ENCODE data around the gene NAGPA. TPM values are rescaled to one million over a fixed set of nuclear protein-coding genes. Genes with fewer than 3 reads are reported as not detected.
A peak's percentile ranks its signal among the peaks of the same experiment; 100 is the strongest.

Gene NAGPA
- total RNA-seq, 1 donor from 2014 or later, result 11.6 TPM

- H3K9me3 Mint-ChIP-seq, result no peaks in the 10 kb centered on the region
- intact Hi-C loops (cut with micrococcal nuclease), result loop anchor here (1.0 to 5.0 kb wide), 2 partner anchors 74 to 185 kb away; partner anchors contain the start of genes GLYR1, SEC14L5 and UBN1
- DNase-seq (ENCODE audit: low spot score), result no peak
- peaks cover 15% of the 10 kb centered on the region for H3K4me1 Mint-ChIP-seq (ENCODE audit: low read depth)
- no peak overlapping the region for H3K27ac Mint-ChIP-seq
- peak overlapping the region; percentile 85 for H3K4me3 Mint-ChIP-seq
- no peaks in the 10 kb centered on the region for H3K36me3 Mint-ChIP-seq (ENCODE audit: low read depth)
- no peaks in the 10 kb centered on the region for H3K27me3 Mint-ChIP-seq (ENCODE audit: insufficient read depth)
Measured at GRCh38 chr16:5032748-5033167, 977 bp downstream of the NAGPA start.

GRCh38 chr16:5031601-5032000 lies 2.1 kb downstream of the NAGPA start:
- no peaks in the 10 kb centered on the region for H3K36me3 Mint-ChIP-seq (ENCODE audit: low read depth)
- H3K4me3 Mint-ChIP-seq, result peak overlapping the region; percentile 29
- intact Hi-C loops (cut with micrococcal nuclease), result loop anchor here (5.0 kb wide), 1 partner anchor 184 kb away; the partner anchor contains the start of genes GLYR1 and UBN1
- no peak for DNase-seq (ENCODE audit: low spot score)
- peaks cover 15% of the 10 kb centered on the region for H3K4me1 Mint-ChIP-seq (ENCODE audit: low read depth)
- no peak overlapping the region for H3K27ac Mint-ChIP-seq
- H3K27me3 Mint-ChIP-seq (ENCODE audit: insufficient read depth), result no peaks in the 10 kb centered on the region
- H3K9me3 Mint-ChIP-seq, result no peaks in the 10 kb centered on the region

GRCh38 chr16:5030251-5030870 lies 3.4 kb downstream of the NAGPA start:
- DNase-seq (ENCODE audit: low spot score), result no peak
- H3K27me3 Mint-ChIP-seq (ENCODE audit: insufficient read depth), result no peaks in the 10 kb centered on the region
- intact Hi-C loops (cut with micrococcal nuclease), result loop anchor here (5.0 kb wide), 1 partner anchor 183 kb away; the partner anchor contains the start of genes GLYR1 and UBN1

GRCh38 chr16:5028950-5029475 lies 4.7 kb downstream of the NAGPA start:
- no peaks in the 10 kb centered on the region for H3K27me3 Mint-ChIP-seq (ENCODE audit: insufficient read depth)
- intact Hi-C loops (cut with micrococcal nuclease), result no loop called here
- H3K4me1 Mint-ChIP-seq (ENCODE audit: low read depth), result peaks cover 9% of the 10 kb centered on the region
- no peak overlapping the region for H3K4me3 Mint-ChIP-seq
- no peaks in the 10 kb centered on the region for H3K36me3 Mint-ChIP-seq (ENCODE audit: low read depth)
- H3K27ac Mint-ChIP-seq, result no peak overlapping the region
- H3K9me3 Mint-ChIP-seq, result no peaks in the 10 kb centered on the region
- DNase-seq (ENCODE audit: low spot score), result no peak

More at GRCh38 chr16:5030251-5030870, 3.4 kb downstream of the NAGPA start:
- no peak overlapping the region for H3K4me3 Mint-ChIP-seq
- peaks cover 15% of the 10 kb centered on the region for H3K4me1 Mint-ChIP-seq (ENCODE audit: low read depth)
- H3K9me3 Mint-ChIP-seq, result no peaks in the 10 kb centered on the region
- H3K36me3 Mint-ChIP-seq (ENCODE audit: low read depth), result no peaks in the 10 kb centered on the region
- H3K27ac Mint-ChIP-seq, result no peak overlapping the region

GRCh38 chr16:5027575-5028235 lies 6.0 kb downstream of the NAGPA start:
- H3K4me3 Mint-ChIP-seq, result no peak overlapping the region
- no peak for DNase-seq (ENCODE audit: low spot score)
- no peaks in the 10 kb centered on the region for H3K36me3 Mint-ChIP-seq (ENCODE audit: low read depth)
- no peaks in the 10 kb centered on the region for H3K9me3 Mint-ChIP-seq
- peaks cover 2% of the 10 kb centered on the region for H3K4me1 Mint-ChIP-seq (ENCODE audit: low read depth)
- H3K27ac Mint-ChIP-seq, result no peak overlapping the region
- no peaks in the 10 kb centered on the region for H3K27me3 Mint-ChIP-seq (ENCODE audit: insufficient read depth)
- intact Hi-C loops (cut with micrococcal nuclease), result no loop called here

- Mint-ChIP-seq H3K9me3 (no peaks in the 10 kb centered on the region), H3K27me3 (ENCODE audit: insufficient read depth) (no peaks in the 10 kb centered on the region), H3K4me3 (no peak overlapping the region), H3K4me1 (ENCODE audit: low read depth) (no peaks in the 10 kb centered on the region), H3K36me3 (ENCODE audit: low read depth) (no peaks in the 10 kb centered on the region), H3K27ac (no peak overlapping the region)
- intact Hi-C loops (cut with micrococcal nuclease), result no loop called here
- DNase-seq (ENCODE audit: low spot score), result no peak
Measured at GRCh38 chr16:5027086-5027485, 6.6 kb downstream of the NAGPA start.

- Mint-ChIP-seq H3K36me3 (ENCODE audit: low read depth) (no peaks in the 10 kb centered on the region), H3K27ac (no peak overlapping the region), H3K4me1 (ENCODE audit: low read depth) (no peaks in the 10 kb centered on the region), H3K9me3 (no peaks in the 10 kb centered on the region), H3K27me3 (ENCODE audit: insufficient read depth) (no peaks in the 10 kb centered on the region), H3K4me3 (no peak overlapping the region)
- intact Hi-C loops (cut with micrococcal nuclease), result no loop called here
- no peak for DNase-seq (ENCODE audit: low spot score)
Measured at GRCh38 chr16:5026664-5027063, 7.1 kb downstream of the NAGPA start.

GRCh38 chr16:5025171-5025632 lies 8.5 kb downstream of the NAGPA start:
- H3K9me3 Mint-ChIP-seq, result no peaks in the 10 kb centered on the region
- no peak overlapping the region for H3K4me3 Mint-ChIP-seq
- H3K36me3 Mint-ChIP-seq (ENCODE audit: low read depth), result no peaks in the 10 kb centered on the region
- no peak for DNase-seq (ENCODE audit: low spot score)
- intact Hi-C loops (cut with micrococcal nuclease), result no loop called here
- H3K4me1 Mint-ChIP-seq (ENCODE audit: low read depth), result no peaks in the 10 kb centered on the region
- H3K27ac Mint-ChIP-seq, result no peak overlapping the region
- no peaks in the 10 kb centered on the region for H3K27me3 Mint-ChIP-seq (ENCODE audit: insufficient read depth)

GRCh38 chr16:5024632-5025031 lies 9.1 kb downstream of the NAGPA start:
- H3K36me3 Mint-ChIP-seq (ENCODE audit: low read depth), result no peaks in the 10 kb centered on the region
- H3K27ac Mint-ChIP-seq, result no peak overlapping the region
- H3K9me3 Mint-ChIP-seq, result no peaks in the 10 kb centered on the region
- H3K27me3 Mint-ChIP-seq (ENCODE audit: insufficient read depth), result no peaks in the 10 kb centered on the region
- no peaks in the 10 kb centered on the region for H3K4me1 Mint-ChIP-seq (ENCODE audit: low read depth)
- DNase-seq (ENCODE audit: low spot score), result no peak
- H3K4me3 Mint-ChIP-seq, result no peak overlapping the region
- intact Hi-C loops (cut with micrococcal nuclease), result no loop called here

GRCh38 chr16:5022521-5022920 lies 11.2 kb downstream of the NAGPA start:
- DNase-seq (ENCODE audit: low spot score), result no peak
- Mint-ChIP-seq H3K27ac (no peak overlapping the region), H3K27me3 (ENCODE audit: insufficient read depth) (no peaks in the 10 kb centered on the region), H3K9me3 (no peaks in the 10 kb centered on the region), H3K4me3 (no peak overlapping the region), H3K36me3 (ENCODE audit: low read depth) (no peaks in the 10 kb centered on the region), H3K4me1 (ENCODE audit: low read depth) (no peaks in the 10 kb centered on the region)
- intact Hi-C loops (cut with micrococcal nuclease), result no loop called here

- no peak for DNase-seq (ENCODE audit: low spot score)
- H3K9me3 Mint-ChIP-seq, result no peaks in the 10 kb centered on the region
- H3K4me3 Mint-ChIP-seq, result no peak overlapping the region
- intact Hi-C loops (cut with micrococcal nuclease), result no loop called here
- H3K4me1 Mint-ChIP-seq (ENCODE audit: low read depth), result no peaks in the 10 kb centered on the region
- H3K27ac Mint-ChIP-seq, result no peak overlapping the region
- H3K27me3 Mint-ChIP-seq (ENCODE audit: insufficient read depth), result no peaks in the 10 kb centered on the region
- H3K36me3 Mint-ChIP-seq (ENCODE audit: low read depth), result no peaks in the 10 kb centered on the region
Measured at GRCh38 chr16:5020551-5020950, 13.2 kb downstream of the NAGPA start.

- intact Hi-C loops (cut with micrococcal nuclease), result no loop called here
- no peaks in the 10 kb centered on the region for H3K4me1 Mint-ChIP-seq (ENCODE audit: low read depth)
- no peaks in the 10 kb centered on the region for H3K36me3 Mint-ChIP-seq (ENCODE audit: low read depth)
- no peak overlapping the region for H3K4me3 Mint-ChIP-seq
- no peaks in the 10 kb centered on the region for H3K9me3 Mint-ChIP-seq
- H3K27ac Mint-ChIP-seq, result no peak overlapping the region
- no peak for DNase-seq (ENCODE audit: low spot score)
- H3K27me3 Mint-ChIP-seq (ENCODE audit: insufficient read depth), result no peaks in the 10 kb centered on the region
Measured at GRCh38 chr16:5019775-5020174, 14.0 kb downstream of the NAGPA start.

GRCh38 chr16:5018793-5019192 lies 14.9 kb downstream of the NAGPA start:
- no peak overlapping the region for H3K27ac Mint-ChIP-seq
- H3K4me3 Mint-ChIP-seq, result no peak overlapping the region
- H3K36me3 Mint-ChIP-seq (ENCODE audit: low read depth), result no peaks in the 10 kb centered on the region
- no peak for DNase-seq (ENCODE audit: low spot score)
- H3K9me3 Mint-ChIP-seq, result no peaks in the 10 kb centered on the region
- intact Hi-C loops (cut with micrococcal nuclease), result no loop called here
- no peaks in the 10 kb centered on the region for H3K4me1 Mint-ChIP-seq (ENCODE audit: low read depth)
- no peaks in the 10 kb centered on the region for H3K27me3 Mint-ChIP-seq (ENCODE audit: insufficient read depth)

Data from activated T-helper 1 cell treated with anti-CD3 and anti-CD28 coated beads, Interleukin-12 subunit alpha, Interleukin-12 subunit beta, Interleukin-2, Interleukin-4 antibody, amounts not matched to agents 30 ng/mL and 10 ng/mL and 1 ng/mL, durations not matched to agents 14 hours and 24 hours and 36 hours (primary cell).